Activated CD8-positive, alpha-beta memory T cell treated with anti-CD3 and anti-CD28 coated beads for 1 hour (primary cell): ENCODE data around the gene HBEGF.

Experiments
- DNase-seq, 2 donors: peaks; one replicate each; pipeline ENCODE4 v3.0.0-alpha.2; 2020; ENCODE audit warnings: low read depth in 1 of 2; ENCODE audit errors: extremely low read depth in 1 of 2

HBEGF gene

DNA sequence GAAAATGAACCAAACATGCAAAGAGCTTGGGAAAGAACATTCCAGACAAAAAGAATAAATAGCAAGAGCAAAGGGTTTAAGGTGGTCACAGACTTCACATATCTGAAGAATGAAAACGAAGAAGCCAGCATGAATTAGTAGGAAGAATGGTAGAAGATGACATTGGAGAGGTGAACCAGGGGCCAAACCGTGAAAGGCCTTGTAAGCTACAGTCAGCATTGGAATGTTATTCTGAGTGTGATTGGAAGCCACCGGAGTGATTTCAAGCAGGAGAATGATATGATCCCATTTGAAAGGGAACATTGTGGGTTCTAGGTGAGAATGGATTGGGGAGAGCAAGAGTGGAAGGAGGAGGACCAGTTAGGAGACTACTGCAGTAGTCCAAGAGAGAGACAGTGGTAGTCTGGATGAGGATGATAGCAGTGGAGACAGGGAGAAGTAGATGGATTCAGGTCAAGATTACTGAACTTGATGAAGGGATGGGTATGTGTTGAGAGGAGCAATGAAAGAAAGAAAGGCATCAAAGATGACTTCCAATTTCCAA is 36.6 kb downstream of the HBEGF start:
- no peak for DNase-seq

DNA sequence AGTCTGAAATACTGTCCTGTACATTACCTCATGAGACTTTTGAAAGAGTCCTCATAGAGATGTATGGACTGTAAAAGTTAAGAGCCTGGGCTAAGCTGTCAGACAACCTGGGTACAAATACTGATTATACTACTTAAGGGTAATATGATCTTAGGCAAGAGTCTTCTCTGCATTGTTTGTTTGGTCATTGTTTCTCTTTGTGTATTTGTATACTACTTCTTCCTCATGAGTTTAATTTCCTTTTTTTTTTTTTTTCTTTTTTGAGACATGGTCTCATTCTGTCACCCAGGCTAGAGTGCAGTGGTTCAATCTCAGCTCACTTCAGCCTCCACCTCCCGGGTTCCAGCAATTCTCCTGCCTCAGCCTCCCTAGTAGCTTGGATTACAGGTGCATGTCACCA is 40.9 kb downstream of the HBEGF start:
- DNase-seq = no peak

DNA sequence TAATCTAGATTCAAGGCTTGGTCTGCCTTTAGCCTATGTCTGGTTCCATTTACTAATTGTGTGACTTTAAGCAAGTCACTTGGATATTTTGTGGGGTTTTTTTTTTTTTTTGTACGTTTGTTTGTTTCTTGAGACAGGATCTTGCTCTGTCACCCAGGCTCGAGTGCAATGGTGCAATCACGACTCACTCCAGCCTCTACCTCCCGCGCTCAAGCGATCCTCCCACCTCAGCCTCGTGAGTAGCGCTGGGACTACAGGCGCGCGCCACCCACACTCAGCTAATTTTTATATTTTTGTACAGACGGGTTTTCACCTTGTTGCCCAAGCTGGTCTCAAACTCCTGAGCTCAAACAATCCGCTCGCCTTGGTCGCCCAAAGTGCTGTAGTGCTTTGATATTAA is 42.4 kb downstream of the HBEGF start:
- no peak for DNase-seq

DNA sequence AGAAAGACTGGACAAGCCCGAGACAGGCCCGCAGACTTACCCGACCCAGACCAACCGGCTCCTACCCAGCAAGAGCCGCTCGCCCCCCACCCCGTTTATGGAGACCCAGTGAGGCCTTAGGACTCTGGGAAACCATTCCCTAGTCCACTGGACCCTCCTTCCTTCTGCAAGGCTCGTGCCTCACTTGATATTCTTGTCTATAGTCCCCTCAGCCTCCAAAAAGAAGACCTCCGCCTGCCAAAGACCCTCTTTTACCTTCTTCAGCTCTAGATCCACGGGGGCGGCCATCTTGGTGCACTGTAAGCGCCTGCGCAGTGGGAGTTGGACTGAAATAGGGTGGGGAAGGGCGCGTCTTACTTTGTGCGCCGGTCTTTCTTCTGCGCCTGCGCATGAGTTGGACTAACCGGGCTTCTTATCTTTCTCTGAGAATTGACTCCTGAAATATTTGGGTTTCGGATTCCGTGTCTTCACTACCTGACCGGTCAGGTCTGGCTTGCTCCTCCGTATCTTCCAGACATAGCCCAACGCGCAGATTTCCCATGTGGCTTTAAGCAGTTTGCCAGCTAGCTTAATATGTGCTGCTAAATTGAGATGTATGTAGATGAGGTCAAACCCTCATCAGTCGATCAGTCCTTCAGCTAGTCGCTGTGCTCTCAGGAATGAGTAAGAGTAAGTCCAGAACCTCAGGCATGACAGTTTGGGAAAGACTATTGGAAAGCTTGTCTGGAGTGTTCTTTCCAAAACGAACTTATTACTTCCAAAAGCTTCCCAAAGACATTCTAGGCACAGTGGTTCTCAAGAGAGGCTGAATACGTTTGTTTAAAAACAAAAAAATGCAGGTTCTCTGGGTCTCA is 43.4 kb downstream of the HBEGF start, which contains the start of gene PFDN1:
TSS of gene PFDN1 (minus strand) at position 316 of the 854 bp plus-strand sequence. CDS start at position 288, 28 bp downstream.
- DNase-seq = peak; percentile 81 to 88

DNA sequence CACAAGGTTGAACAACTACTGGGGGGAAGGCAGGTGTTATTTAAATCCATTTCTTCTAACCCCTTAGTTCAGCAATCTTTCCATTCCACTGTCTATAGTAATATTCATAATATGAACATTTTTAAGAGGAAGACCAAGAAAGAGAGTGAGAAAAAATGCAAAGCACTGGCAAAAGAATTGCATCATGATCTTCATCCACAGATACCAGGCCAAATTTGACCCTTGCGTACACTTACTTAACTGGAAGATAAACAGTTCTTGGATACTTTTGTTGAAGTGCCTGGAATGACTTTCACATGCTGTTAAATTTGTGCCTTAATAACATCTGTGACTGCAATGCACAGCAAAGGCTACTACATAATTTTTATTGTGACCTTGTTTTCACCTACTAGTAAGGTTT is 45.3 kb downstream of the HBEGF start:
- no peak for DNase-seq

DNA sequence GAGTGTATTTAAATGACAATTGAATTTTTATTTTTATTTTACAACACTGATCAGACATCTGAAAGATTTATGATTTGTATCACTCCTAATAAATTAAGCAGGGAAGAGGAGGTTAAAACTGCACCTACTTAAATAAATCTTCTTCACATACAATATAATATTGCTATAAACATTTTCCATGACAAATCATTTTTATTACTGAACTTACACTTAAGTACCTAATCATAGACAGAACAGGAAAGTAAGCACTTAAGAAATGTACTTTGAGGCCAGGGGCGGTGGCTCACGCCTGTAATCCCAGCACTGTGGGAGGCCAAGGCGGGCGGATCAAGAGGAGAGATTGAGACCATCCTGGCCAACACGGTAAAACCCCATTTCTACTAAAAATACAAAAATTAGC is 47.3 kb downstream of the HBEGF start:
- DNase-seq = no peak

DNA sequence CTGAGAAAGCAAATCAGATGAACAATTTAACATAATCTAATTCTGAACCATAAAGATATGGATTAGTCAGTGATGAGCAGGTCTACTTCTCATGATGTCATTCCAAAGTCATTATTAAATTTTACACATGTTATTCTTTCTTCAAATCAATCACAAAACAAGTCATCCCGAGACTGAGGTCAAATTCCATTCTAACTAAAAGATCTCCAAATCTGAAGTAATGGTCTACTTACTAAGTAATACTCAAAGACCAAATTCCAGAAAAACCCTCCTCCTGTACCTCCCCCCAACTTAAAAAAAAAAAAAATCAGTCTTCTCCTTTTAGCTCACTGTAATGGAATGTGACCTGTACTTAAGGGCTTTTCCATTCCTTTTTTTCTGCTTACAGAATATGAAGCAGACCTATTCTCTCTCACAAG is 48.2 kb downstream of the HBEGF start:
- DNase-seq = no peak

DNA sequence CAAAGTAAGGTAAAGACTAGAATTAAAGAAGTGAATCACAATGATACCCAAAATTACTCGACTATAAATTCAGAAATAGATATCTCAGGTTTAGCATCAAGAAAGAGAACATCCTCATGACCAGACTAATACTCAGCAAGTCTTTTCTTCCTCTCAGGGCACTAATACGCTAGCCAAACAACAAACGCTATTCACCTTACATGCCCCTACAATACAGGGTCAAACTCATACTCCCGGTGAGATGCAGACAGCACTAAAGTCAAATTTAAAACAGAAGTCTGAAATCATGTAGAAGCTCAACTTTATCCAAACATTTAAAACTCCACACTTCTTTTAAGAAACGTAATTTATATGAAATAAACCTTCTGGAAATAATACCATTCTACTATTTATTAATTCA is 49.1 kb downstream of the HBEGF start:
- DNase-seq = no peak

DNA sequence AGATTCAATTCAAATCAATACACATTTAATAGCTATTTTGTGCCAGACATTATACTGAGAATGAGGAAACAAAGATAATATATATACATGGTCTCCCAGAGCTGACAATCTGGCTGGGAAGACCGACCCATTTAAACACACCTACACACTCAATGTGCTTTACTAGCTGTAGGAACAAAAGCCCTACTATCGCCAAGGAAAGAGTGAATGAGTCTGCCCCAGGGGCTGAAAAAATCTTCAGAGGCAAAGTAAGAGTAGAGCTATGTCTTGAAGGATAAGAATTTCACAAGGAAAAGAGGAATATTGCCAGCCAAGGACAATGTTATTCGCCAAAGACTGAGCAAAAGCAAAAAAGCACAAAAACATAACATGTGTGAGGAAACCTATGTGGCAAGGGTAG is 50.1 kb downstream of the HBEGF start:
- no peak for DNase-seq

DNA sequence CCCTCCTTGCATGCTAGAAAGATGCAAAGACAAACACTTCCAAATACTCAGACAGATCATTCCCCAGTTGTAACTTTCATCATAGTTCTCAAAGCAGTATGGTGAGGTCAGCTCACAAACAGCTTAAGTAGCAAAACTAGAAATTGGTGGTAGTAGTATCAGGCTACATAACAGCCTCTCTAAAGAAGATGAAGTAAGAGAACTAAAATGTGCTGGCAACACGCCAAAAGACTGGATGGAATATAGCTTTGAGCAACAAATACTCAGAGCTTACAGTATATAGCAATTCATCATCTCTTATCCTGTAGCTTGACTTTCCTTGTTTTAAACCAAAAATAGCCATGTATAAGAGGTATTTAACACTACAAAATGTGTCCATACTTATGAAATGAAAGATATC is 51.0 kb downstream of the HBEGF start:
- DNase-seq = no peak

DNA sequence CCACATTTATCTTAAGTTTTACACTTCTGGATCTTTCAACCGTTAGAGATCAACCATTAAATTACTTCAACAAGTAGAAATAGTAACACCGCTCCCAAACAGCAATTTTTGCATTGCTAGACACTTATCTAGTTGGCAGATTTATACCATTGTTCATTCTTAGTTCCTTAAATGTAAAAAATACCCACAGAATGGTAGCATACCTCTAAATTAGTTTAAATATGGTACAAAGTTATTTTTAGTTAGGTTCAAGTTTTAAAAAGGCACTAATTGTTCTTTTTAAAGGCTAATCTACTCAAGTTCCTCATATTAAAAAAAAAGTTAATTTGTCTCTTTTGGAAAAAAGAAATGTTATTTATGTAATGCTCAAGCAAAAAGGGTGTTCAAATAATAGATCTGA is 51.6 kb downstream of the HBEGF start:
- no peak for DNase-seq

DNA sequence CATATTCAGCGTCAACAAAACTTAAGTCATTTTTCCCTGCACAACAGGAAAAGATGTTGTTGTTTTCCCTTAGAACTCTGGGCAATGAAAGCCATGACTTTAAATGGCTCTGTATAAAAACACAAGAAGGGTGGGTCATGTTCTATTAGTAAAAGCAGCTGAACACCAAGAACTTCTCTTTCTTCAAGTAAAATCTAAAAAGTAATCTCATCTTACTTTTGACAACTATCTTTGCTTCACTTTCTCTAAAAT is 52.6 kb downstream of the HBEGF start:
- DNase-seq = no peak

DNA sequence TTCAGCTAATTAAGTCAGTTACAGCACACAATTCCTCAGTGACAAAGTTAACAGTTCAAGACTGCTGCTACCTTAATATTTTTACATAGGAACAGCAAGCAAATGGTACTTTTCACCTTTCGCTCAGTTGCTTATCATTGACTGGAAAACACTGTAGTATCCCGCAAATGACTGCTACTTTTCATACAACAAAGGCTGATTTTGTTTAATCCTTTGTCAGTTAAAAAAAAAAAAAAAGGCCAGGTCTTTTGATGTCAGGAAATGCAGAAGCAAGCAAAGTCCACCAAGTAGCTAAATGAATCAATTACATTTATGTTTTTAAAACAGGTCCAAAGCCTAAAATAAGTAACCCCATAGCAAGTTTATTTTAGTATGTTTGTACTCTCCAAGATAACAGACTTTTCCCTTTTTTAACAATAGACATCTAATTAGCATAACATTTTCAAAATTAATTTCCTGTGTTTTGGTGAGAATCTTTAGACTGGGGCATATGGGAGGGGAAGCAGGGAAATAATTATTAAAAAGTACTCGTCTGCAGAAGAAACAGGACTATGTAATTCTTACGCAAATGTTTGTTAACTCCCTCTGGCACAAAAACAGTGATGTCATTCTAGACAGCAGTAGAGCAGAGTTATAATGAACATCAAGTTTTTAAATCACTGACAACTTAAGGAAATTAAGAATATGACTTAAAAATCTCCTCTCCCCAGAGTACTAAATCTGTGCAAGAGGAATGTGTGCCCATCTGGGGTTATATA is 53.1 kb downstream of the HBEGF start:
- no peak for DNase-seq

DNA sequence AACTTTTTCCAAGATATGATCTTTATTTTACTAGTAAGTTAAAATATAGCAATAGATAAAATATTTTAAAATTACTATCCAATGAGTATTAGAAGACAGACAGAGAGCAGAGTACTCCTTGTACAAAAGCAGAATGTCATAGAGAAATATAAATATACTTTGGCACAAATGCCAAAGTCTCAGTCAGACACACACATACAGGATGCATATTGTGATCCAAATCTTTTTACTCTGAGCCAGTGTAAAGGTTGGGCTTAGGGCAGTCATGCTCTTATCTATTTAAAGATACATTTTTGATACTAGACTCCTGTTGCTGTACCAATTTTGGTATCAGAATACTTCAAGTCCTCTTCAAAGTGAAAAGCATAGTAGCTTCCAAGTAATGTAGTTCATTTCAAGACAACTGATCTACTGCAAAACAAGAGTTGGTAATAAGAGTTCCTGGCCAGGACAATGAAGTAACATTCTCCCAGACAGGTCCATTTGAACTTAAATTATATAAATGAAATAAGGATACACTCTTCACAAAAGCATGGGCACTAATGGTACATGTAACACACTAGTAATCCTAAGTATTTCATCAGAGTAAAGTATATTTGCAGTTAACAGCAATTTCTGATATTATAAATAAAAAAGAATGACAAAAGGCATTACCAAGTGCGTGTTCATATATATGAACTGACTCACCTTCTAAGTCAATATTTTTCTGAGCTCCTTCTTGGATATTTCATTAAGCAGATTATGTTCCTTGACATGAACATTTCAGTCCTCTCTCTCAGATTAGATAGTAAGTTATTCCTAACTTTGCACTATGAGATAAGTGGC is 54.0 kb downstream of the HBEGF start:
- no peak for DNase-seq

DNA sequence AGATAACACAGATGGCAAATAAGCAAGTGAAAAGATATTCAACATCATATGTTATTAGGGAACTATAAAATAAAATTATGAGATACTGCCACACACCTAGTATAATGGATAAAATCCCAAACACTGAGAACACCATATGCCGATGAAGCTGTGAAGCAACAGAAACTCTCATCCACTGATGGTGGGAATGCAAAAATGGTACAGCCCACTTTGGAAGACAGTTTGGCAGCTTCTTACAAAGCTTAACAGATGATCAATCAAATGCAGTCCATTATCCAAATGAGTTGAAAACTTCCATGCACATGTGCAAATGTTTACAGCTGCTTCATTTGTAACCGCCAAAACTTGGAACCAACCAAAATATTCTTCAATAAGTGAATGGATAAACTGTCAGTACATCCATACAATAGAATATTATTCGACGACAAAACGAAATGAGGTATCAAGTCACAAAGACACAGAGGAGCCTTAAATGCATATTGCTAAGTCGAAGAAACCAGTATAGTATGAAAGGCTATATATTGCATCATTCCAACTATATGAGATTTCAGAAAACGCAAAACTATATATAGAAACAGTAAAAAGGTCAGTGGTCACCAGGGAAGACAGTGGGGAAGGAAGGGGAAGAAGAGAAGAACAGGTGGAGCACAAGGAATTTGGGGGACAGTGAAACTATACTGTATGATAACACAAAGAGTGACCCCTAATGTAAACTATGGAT is 58.4 kb downstream of the HBEGF start:
- DNase-seq = no peak

DNA sequence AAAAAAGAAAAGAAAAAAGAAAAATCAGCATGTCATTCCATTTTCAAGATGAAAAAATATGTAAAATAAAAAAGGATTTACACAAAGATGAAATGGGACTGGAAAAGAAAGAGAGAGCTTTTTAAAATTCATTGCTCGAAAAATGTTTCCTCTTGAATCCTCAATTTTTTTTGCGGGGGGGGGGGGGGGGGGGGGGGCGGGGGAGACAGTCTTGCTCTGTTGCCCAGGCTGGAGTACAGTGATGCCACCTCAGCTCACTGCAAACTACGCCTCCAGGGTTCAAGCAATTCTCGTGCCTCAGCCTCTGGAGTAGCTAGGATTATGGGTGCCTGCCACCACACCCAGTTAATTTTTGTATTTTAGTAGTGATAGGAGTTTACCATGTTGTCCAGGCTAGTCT is 60.0 kb downstream of the HBEGF start:
- DNase-seq = no peak

DNA sequence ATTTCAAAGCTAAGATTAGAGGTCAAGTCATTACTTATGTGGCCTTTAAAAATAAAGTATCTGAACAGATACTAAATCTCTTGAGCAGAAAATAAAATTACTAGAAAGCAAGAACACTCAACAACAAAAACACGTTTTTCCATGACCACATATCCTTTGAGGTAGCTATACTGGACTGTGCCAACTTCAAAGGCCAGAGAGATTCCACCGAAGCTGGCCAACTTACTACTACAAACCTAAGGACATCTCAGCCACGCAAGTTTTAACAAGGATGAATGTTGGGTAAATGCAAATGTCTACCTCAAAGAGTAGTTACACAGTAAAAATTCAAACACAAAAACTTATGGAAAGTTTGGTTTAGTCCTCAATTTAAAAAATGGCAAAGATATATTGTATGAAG is 62.4 kb downstream of the HBEGF start:
- DNase-seq = no peak
